NCI-H510A (cell line): Measurements from ENCODE around the gene RHBDD2.
"Not testable (repeated sequence)": the region's sequence is repeated elsewhere in the genome, so short reads cannot be mapped to it uniquely, and the experiment has no call there.

Experiments
- DNase-seq: peaks from one replicate; lab custom pipeline; 2025; lab: John Stamatoyannopoulos, UW

The RHBDD2 gene

GRCh38 chr7:75866489-75867389, 12.1 kb upstream of the RHBDD2 start:
- peak; percentile 13 for DNase-seq

- DNase-seq, result no peak
Measured at GRCh38 chr7:75867390-75867717, 11.5 kb upstream of the RHBDD2 start.

- no peak for DNase-seq
Measured at GRCh38 chr7:75868153-75868552, 10.7 kb upstream of the RHBDD2 start.

GRCh38 chr7:75869776-75870379, 9.0 kb upstream of the RHBDD2 start:
- DNase-seq, result no peak

- DNase-seq, result no peak
Measured at GRCh38 chr7:75870557-75871161, 8.2 kb upstream of the RHBDD2 start.

GRCh38 chr7:75872073-75872782, 6.6 kb upstream of the RHBDD2 start:
- DNase-seq, result no peak

GRCh38 chr7:75874180-75874579, 4.7 kb upstream of the RHBDD2 start:
- DNase-seq, result not testable (repeated sequence)

- no peak for DNase-seq
Measured at GRCh38 chr7:75875113-75876080, 3.4 kb upstream of the RHBDD2 start.

GRCh38 chr7:75876126-75876881, 2.5 kb upstream of the RHBDD2 start:
- DNase-seq, result no peak

GRCh38 chr7:75878312-75878768, 494 bp upstream of the RHBDD2 start:
- no peak for DNase-seq

GRCh38 chr7:75879771-75880184, 944 bp downstream of the RHBDD2 start:
- DNase-seq, result no peak

- DNase-seq, result no peak
Measured at GRCh38 chr7:75880242-75880641, 1.4 kb downstream of the RHBDD2 start.

- no peak for DNase-seq
Measured at GRCh38 chr7:75881436-75882095, 2.7 kb downstream of the RHBDD2 start.

- DNase-seq, result not testable (repeated sequence)
Measured at GRCh38 chr7:75883265-75883824, 4.5 kb downstream of the RHBDD2 start.

- no peak for DNase-seq
Measured at GRCh38 chr7:75884476-75884875, 5.6 kb downstream of the RHBDD2 start.

- no peak for DNase-seq
Measured at GRCh38 chr7:75885036-75885435, 6.2 kb downstream of the RHBDD2 start.

- DNase-seq, result no peak
Measured at GRCh38 chr7:75887669-75888369, 9.0 kb downstream of the RHBDD2 start.

- no peak for DNase-seq
Measured at GRCh38 chr7:75888464-75889222, 9.8 kb downstream of the RHBDD2 start.
